DMS79 treated with DMSO at 0.1 percent for 48 hours (cell line): Measurements from ENCODE around the gene JMJD6.

ENCODE experiments used
- DNase-seq: peaks from one replicate; lab custom pipeline; 2025; lab: John Stamatoyannopoulos, UW

JMJD6 gene

DNA sequence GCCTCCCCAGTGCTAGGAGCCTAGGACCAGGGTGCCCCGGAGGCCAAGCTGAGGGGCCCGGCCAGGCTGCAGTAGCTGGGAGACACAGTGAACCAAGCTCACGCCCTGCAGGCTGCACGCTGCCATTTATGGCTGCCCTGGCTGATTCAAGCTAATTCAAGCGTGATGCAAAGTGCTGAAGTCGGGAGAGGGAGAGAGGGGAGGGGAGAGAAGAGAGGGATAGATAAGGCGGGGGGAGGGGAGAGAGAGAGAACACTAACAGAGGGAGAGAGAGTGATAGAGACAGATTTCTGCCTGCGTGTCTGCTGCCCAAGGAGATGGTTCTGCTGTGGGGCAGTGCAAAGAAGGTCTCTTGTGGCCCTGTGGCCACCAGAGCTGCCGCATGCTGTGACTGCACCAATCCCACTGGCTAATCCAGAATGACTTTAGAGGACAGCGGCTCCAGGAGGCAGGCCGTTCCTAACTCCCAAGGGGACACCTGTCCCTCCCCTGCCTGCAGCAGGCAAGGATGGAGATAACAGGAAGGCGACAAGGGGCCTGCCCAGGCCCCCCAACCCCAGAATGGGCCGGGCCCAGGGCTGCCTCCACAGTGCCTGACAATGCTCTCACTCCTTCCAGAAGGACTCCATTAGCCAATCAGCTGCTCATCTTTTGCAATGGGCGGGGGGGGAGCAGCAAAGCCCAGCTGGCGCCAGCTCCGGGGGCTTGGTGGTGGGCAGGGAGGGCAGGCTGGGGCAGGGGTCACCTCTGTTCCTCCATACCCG is 28.5 kb downstream of the JMJD6 start:
- peak; percentile 66 for DNase-seq

DNA sequence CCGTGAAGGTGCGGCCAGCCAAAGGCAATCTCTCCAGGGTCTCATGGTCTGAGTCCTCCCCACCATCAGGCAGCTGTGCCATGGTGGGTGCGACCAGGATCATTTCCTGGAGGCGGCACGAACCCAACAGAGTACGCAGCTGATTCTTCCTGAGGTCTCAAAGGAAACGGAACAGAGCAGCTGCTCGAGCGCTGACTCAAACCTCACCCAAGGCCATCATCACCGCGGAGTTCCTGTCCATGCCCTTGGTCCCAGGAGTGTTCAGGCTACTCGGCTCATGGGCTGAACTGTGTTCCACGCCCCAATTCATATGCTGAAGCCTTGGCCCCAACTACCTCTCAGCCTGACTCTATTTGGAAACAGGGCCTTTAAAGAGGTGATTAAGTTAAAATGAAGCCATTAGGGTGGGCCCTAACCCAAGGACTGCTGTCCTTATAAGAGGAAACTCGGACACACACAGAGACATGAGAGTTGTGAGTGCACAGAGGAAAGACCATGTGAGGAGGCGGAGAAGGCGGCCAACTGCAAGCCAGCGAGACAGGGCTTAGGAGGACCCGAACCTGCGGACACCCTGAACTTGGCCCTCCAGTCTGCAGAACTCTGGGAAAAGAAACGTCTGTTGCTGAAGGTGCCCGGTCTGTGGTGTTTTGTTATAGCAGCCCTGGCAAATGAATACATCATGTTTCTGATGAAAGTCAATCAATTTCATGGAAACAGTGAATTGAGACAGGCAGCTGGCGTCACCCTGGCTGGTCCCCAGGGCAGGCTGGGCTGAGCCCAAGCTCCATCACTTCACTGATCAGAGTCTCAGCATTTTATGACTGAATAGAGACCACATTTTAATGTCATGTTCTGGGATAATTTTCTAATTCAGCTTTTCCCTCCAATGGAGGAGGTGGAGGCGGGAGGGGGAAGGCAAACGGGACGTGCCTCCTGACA is 29.4 kb downstream of the JMJD6 start:
- peak; percentile 40 for DNase-seq

DNA sequence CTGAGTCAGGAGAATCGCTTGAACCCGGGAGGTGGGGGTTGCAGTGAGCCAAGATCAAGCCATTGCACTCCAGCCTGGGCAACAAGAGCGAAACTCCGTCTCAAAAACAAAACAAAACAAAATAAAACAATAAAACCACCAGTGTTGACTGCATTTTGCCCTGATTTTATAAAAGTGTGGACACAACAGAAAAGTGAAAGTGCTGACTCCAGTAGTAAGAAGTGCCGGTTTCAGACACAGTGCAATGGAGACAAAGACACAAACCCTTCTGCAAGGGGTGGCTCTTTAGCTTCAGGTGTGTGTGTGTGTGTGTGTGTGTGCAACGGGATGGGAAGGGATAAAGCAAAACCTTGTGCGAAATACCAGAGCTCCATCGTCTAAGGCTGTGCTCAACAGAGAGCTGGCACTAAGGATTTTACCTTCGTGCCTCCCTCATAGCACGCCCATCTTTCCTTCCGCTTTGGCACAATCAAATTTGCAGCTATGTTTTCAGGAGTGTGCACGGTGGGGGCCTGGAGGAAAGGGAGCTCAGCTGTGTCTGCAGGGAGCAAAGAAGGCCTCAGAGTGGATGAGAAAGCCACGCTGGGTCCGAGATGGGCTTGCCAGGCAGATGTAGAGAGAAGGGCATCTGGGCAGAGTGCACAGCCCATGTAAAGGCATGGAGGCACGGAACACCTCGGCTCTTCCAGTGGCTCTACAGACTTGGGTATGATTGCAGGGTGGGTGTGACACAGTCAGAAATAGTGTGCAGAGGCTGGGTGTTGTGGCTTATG is 31.2 kb downstream of the JMJD6 start:
- no peak for DNase-seq

DNA sequence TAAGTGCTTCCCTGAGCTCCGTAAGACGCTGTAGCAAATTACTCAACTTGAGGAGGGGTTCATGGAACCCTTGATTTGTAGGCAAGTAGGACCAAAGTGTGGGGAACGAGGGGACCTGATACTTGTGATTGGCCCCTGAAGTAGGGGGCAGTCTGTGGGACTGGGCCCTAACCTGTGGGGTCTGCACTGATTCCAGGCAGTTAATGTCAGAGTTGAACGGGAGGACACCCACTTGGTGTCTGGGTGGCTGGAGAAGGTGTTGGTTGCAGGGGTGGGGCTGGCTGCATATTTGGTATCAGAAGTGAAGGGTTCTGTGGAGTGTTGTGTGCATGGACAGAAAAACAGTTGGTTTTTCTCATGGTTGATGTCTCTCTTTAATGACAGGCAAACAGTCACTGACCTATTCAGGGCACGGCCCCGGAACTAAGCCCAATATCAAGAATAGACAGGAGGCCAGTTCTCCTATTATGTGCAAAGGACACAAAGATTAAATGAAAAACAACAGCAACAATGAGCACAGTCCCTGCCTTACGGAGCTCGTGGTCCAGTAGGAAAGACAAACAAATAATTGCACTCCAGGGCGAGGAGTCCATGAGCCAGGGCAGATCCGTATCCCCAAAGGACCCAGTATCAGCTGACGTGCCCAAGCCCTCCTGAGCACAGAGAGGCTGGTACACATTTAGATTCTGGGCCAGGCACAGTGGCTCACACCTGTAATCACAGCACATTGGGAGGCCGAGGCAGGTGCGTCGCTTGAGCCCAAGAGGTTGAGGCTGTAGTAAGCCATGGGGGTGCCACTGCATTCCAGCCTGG is 34.8 kb downstream of the JMJD6 start:
- no peak for DNase-seq

DNA sequence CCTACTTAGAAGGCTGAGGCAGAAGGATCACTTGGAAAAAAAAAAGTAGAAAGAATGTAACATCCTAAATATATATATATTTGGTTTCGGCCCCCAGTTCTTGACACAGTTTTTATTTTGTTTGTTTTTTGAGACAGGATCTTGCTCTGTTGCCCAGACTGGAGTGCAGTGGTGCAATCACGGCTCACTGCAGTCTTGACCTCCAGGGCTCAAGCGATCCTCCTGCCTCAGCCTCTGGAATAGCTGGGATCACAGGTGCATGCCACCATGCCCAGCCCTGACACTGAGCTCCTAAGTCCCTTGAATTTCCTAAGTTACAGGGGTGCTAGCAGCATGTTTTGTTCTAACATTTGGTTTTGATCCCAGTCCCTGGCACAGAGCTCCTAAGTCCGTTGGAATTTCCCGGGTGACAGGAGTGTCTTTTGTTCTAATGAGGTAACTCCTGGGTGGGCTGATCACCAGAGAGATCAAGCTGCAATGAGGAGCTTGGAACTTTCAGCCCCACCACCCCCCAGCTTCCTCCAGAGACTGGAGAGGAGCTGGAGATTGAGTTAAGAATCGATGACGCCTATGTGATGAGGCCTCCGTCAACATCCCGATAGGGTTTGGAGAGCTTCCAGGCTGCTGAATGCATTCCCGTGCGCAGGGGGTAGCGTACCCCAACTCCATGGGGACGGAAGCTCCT is 35.7 kb downstream of the JMJD6 start:
- DNase-seq, result no peak

DNA sequence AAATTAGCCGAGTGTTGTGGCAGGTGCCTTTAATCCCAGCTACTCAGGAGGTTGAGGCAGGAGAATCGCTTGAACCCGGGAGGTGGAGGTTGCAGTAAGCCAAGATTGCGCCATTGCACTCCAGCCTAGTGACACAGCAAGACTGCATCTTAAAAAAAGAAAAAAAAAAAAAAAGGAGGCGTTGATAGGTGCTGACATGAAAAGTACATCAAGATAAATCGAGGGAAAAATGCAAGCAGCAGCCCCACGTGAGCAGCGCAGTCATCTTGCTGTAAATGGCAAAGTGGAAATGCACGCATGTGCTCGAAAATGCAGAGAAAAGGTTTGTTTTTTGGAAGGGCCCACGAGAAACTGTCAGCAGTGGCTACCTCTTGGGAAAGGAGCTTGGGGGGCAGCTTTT is 36.5 kb downstream of the JMJD6 start:
- no peak for DNase-seq

DNA sequence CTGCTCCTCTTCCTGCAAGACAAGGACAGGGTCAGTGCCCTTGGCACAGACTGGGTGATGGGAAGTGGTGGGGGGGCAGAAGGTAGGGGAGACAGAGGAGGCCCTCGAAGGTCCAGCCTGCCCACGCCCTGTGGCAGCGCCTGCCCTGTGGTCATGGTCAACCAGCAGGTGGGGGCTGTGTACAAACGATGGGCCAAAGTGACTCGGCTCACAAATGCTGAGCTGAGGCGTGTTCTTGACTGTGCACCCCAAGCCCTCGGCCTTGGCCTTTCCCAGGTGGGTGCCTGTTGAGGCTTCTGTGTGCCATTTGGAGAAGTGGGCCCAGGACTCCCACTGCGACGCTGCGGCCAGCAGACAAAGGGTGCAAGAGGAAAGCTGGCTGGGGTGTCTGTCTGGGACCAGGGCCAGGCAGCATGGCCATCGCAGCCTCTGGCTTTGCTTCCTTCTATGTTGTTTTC is 38.2 kb downstream of the JMJD6 start:
- DNase-seq, result no peak

DNA sequence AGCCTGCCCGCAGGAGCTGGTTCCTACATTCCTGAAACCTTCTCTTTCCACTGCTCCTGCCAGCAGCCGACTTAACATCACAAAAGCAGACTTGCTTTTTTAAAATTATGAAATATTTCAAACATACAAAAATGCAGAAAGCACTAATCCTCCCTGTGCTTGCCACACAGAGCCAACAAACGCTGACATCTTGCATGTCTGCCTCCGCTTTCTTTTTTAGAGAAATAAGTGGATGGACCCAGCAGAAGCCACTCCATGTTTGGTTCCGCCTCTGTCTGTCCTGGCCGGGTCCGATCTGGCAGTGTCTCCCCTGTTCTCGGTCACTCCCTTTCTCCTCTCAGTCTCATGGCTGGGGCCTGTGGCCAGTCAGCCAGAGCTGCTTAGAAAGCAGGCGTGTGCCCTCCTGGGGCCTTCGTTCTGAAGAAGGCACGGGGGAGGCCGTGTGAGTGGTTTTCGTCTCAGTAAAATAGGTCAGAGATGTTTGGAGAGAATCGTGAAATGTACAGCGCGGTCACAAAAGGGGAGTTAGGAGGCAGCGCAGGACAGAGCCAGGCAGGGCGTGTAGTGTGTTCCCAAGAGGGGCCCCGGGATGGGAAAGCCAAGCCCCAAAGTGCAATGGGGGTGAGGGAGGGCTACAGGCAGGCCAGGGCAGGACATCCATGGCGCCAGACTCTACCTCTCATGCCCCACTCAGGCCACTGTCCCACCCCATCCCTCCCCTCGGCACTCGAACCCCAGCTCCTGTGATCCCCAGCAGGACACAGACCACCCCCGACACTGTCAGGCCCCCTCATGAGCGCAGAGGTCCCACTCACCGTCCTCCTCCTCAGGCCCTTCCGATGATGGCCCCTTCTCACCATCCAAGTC is 38.9 kb downstream of the JMJD6 start:
- no peak for DNase-seq

DNA sequence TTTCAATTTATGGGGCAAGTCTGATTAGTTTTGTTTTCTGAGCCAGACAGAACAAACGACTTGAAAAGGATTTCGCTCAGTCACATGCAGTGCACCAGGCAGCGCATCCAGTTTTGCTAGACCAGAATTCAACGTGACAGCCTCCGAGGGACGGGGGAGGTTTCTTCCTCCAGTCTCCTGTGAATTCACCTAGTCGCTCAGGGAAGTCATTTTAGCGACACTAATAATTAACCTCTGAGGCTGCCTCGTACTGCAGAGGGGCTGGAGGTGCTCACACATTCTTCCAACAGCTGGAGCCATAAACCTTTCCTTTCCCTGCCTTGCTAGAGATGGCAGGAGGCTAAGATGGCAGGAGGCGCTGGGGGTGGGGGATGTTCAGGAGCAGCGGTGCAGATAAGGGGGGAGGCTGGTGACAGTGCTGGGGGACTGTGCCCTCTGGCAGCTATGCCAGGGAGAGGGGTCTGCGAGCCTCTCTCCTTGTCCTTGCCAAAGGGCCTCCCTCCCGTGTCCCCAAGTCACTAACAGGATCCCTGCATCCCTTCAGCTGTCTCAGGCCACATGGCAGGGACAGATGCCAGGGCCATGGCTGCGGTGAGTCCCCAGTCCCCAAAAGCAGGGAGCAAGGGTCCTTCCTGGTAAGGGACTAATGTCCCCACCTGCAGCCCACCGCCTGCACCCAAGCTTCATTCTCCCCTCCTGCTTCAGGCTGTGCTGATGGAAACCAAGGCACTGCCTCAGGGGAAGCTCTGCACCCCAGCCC is 39.7 kb downstream of the JMJD6 start:
- DNase-seq, result no peak

DNA sequence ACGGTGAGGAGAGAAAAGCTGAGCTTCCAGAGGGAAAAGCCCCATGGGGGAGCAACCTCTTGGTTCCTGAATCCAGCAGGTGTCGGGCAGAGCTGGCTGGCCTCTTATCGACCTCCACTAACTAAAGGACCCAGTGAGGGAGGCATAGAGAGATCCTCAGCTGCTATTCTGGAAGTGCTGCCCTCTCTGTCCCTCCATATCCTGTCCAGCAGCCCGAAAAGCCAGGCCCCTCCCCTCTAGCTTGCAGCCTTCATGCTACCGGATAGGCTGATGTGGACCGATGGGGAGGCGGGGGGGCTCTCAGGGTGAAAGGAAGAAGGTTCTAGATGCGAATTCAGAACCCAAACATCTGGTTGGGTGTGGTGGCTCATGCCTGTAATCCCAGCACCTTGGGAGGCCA is 40.6 kb downstream of the JMJD6 start:
- no peak for DNase-seq

DNA sequence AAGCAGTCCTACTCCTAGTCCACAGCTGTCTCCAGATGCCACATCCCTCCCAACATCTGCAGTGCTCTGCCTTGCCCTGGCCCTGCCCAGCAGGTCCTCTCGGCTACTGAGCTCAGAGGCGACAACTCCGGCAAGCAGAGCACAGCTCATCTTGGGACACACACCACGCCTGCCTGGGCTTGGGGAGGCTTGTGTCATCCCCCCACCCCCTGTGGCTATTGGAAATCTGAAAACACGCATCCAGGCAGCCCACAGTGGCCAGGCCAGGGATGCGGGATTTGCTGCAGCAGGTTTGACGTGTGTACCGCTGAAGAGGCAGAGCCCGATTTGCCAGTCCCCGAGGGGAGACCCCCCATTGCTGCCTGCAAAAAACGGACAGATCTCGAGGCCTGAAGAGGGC is 41.0 kb downstream of the JMJD6 start:
- no peak for DNase-seq

DNA sequence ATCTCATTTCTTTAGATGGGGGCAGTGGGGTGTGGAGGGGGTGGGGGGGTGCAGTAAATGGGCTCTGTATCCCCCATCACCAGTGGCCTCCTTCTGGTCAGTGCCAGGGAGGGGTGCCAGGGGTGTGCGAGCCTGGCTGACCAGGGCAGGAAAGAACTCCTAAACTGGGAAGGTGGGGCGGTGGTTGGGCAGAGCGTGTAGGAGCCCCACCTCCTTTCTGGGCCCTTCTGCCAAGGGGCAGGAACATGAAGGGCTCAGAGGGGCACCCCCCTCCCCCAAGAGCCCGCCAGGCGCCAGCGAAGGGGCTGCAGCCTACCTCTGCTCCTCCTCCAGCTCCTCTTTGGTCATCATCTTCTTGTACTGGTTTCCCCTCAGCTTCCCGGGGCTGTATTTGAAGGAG is 41.6 kb downstream of the JMJD6 start:
- no peak for DNase-seq

DNA sequence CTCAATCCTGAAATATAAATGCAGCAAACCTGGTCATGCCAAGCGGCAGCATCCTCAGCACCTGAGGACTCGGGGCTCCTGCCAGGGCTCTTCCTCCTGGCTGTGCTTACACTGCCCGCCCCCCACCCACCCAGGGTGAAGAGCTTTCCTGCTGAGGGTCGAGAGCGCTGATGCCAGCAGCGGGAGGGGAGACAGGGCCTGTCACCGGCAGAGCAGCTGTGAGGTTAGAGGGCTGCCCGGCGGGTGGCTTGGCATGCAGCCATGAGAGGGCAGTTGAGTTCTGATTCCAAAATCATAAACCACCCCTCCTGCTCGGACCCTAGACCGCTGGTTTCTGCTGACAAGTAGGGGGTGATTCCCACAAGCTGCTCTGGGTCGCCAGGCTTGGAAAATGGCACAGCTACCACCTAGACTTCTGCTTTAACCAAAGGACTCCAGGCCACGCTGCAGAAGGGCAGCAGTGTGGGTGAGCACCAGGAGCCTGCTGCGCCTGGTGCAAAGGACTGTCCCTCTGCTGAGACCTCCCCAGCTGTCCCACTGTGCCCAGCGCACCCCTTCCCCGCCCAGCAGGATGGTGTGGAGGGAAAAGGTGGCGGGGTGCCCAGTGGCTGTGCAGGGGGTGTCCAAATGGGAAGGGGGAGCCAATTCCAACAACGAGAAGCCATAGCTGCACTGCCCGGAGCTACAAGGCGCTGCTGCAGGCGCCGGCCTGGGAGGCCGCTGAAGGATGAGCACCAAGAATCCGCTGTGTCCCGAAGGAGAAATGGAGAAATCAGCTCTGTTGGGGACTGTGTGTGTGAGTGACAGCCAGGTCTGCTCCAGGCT is 42.3 kb downstream of the JMJD6 start:
- peak; percentile 22 for DNase-seq

DNA sequence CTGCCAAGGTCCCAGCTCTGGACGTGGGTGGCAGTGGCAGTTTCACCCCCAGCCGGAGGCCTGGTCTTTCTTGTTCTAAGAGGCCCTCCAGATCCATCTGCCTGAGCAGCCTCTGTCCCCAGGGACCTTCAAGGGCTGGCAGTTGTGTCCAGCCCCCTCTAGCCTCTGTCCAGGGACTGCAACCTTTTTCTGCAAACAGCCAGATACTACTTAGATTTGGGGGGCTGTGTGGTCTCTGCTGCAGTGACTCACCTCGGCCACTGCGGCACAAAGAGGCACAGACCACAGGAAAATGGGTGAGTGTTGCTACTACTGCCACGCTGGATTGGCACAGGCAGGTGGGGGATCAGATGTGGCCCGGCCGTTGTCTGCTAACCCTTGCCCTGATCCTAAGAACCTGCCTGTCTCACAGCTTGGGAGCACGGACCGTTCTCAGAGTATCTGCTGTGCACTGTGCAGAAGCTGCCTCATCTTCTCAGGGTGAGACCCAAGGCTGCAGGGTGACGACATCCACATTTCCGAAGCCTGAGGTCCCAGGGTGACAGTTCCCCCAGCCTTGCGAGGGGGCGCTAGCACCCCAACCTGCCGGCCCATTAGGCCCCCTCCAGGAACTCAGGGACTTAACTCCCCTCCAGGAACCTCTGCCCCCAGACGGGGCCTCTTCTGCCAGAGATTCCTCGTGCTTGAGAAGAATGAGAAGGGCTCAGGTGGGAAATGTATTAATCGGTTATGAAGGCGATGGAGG is 43.2 kb downstream of the JMJD6 start:
- no peak for DNase-seq

DNA sequence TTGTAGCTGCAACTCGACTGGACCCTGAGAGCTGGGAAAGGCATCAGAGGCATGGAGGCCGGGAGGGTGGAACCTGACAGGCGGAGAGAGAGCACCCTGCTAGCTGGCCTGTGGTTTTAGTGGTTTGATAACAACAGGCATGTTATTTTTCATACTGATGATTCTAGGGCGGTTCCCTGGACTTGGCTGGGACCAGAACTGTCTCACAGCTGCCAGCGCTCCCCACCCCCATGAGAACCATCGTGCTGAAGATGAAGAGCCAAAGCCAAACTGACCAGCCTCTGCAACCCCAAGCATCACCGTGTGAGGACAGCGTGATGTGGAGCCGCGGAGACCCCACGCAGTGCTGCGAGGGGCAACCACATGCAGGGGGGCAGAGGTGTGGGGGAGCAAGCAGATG is 44.1 kb downstream of the JMJD6 start:
- DNase-seq, result no peak

DNA sequence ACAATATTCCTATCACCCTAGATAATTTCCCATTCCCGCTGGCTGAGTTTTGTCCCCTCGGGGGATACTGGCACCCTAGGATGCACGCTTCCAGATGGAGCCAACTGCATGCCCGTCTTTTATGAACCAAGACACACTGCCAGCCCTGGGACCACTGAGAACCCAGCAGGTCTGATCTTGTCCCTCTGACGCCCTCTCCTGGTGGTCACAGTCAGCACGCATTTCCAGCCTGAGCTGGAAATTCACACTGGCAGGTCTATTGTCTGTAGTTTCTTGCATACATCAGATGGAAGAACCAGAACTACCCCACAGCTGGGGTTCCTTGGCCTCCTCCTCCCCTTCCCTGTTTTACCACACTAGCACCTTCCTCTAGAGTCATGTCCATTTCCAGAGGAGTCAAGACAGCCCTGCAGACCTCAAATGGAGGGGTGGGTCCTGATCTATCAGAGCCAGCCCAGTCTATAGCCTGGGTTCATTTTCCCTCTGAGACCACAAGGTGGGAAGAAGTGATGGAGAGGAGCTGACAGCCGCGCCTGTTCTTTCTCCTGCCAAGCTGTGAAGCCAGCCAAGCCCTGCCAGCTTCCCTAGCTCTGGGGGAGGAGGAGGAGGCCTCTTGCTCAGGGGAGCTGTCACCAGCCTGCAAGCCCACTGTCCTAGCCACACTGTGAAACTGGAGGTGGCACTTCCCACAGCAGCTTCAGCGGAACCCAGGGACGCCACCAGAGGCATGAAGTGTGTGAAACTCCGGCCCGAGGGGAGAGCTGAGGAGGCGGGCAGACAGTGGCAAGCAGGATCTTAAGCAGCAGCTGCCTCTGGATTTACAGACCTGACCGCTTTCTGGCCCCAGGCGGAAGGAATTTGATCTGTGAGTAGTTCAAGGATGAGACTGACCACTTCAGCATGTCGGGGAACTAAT is 44.9 kb downstream of the JMJD6 start:
- peak; percentile 9 for DNase-seq
